GM18511 (cell line): ENCODE data around the gene SFMBT2.
"Not testable (repeated sequence)": the region's sequence is repeated elsewhere in the genome, so short reads cannot be mapped to it uniquely, and the experiment has no call there.

Experiments used
- ATAC-seq: cut with Tn5 transposase; IDR thresholded peaks from one replicate; pipeline ENCODE4 v1.9.1; 2021; ENCODE audit warnings: mild to moderate bottlenecking, moderate library complexity; ENCODE audit not compliant: unreplicated experiment

SFMBT2 gene

DNA sequence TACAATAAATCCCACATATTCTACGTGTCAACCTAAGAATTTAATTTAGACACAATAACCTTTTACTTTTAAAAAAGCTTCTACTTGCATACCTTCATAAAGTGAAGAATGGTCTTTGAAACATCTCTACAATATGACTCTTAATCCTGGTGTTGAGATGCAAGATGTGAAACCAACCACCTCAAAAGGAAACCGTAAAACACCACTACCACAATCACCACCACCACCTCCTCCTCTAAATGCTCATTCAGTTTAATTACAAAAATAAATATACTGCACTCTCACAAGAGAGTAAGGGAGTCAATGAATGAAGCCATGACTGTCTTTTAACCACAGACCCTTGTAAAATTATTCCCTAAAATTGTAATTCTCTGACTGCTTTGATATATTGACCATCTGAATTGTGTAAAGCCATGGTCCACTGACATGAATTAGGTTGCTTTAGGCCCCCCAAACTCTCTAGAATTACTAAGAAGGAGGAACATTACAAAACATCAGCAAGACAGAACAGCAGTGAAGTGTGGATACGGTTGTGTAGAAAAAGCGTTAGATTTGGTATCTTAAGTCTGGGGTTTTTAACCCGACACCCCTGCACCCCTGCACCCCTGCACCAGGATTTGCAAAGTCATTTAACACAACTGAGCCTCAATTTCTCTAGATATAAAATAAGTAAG lies 171.4 kb downstream of the SFMBT2 start:
- ATAC-seq = peak; percentile 78

DNA sequence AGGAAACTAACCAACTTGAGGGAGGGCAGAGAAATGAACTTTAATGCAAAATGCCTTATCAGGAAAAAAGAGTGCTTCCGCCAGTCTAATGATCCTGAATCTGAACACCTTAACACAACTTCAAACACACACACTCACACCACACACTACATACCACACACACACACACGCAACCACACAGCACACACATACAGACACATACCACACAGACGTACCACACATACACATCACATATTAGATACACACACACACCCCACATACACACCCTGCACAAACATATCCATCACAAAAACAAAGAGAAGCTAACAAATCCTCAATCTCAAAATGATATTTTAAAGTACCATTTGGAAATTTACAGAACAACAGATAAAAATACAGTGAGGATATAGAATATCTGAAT lies 175.5 kb downstream of the SFMBT2 start:
- no peak for ATAC-seq

DNA sequence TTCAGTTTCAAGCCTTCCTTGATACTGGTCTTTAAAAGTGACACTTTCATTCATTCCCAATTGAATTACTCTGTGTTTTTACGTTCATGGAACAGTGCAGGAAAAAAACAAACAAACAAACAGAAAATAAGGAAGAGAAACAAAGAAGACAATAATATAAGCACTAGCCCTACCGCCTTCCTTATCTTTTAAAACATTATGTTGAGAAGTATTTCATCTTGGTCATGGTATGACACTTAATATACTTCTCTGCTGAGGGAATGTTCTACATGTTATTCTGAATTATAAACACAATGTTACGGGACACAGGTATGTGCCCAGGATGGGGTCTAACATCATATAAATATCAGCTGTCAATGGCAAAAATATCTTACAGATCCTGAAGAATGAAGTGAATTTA lies 176.7 kb downstream of the SFMBT2 start:
- ATAC-seq = no peak

DNA sequence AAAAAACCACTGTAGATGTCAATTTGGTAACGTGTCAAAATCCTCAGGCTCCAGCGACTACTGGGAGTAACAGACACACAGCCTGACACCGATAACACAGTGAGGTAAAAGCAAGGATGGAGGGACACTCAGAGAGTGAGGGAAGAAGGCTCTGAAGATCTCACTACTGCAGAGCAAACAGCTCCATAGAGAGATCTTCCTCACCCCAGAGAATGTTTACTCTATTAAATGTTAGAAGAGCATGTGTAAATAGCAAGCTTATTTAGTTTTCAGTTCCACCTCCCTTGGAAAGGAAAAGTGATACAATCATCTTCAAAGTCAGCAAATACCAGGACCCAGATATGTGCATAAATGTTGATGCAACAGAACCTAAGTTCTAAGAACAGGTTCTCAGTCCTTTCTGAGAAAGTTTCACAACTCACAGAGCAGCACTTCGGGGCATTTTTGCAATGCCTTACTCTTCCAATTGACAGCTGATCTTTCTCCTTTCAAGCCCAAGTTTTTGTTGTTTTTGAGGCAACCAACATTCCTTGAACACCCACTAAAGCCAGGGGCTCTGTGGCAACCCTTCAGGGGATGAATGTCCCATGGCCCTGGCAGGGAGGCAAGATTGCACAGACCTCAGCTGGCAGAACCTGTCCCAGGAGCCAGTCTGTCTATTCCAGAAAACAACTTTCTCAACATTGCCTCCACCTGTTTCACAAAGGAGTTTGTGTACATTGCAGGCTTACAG lies 177.4 kb downstream of the SFMBT2 start:
- no peak for ATAC-seq

DNA sequence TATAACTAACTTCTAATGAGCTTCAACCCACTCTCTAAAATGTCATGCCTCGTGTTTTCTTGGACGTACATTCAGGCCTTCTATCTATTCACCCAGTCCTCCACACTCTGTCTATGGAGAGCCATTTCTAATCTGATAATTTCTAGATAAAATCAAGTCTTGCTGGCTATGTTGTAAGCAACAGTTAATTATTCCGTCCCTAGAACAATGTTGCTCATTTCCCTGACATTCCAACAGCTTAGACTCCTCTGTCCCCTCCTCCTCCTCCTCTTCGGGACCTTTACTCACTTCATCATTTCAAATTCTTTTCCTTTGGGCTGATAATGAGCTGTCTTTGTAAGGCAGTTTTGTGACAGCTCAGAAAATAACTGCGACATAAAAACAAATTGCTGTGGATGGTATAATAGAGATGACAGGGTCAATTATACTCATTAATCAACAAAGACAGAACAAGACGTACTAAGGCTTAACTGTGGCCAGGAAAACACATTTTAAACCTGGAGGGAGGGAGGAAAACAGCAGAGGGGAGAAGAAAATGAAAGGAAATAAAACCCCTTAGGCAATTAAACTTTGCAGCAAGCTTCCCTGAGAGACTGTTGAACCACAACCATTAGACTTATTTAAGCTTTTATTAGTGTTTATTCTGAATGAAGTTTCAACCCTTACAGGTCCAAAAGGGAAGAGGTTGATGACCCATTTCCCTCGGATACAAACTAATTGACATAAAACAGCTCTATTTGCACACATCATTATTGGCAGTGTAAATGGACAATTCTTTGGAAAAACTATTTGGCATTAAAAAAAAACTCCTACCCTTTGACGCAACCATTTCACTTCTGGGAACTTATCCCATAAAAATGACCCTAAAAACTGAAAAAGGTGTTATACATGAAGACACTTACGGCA lies 179.1 kb downstream of the SFMBT2 start:
- ATAC-seq = no peak

DNA sequence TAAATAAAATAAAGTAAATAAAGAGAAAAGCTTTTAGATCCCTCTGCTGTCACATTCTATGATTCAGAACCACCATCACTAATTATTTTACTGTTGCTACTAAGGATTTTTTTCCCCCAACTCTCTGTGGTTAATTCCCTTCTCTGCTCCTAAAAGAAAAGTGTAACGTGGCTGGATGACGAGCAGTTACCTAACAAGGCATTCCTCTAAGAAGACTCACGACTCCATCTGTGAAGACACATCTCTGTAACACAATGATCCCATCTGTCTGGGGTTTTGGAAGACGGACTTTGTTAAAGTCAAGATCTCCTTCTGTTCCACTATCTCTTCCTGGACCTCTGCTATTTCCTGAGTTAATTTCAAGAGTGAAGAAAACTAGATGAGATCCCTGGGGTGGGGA lies 179.9 kb downstream of the SFMBT2 start:
- no peak for ATAC-seq

DNA sequence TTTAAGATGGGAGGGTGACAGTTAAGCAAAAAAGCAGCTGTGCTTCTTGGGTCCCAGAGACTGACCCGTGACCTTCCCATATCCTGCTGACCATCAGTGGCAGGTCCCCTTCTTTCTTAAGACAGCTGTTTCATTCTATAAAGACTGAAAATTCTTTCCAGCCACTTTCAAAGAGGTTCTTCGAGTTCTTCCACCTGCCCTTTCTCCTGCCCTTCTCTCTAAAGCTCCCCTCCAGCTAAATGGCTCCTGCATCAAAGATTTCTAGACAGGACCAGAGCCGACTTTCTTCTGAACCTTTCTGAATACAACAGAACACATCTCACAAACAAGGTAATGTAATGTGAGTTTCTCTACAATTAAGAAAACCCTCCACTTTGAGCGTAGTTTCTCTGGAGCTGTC lies 180.8 kb downstream of the SFMBT2 start:
- ATAC-seq = no peak

DNA sequence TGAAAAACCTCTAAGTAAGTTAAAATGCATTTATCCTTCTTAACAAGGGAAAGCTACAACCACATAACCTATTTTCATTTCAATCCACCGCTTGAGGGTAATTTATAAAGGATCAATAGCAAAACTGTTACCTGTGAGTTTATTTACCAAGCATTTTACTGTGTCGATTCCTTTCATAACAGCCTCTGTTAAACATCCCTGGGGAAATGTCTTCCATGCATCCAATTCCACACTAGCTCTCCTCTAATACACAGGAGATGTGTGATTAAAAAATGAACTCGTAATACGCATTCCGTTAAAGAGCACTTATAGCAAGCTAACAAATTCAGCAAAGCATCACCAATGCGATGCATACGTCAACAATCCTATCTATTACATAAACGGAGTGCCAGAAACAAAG lies 185.7 kb downstream of the SFMBT2 start:
- ATAC-seq = no peak

DNA sequence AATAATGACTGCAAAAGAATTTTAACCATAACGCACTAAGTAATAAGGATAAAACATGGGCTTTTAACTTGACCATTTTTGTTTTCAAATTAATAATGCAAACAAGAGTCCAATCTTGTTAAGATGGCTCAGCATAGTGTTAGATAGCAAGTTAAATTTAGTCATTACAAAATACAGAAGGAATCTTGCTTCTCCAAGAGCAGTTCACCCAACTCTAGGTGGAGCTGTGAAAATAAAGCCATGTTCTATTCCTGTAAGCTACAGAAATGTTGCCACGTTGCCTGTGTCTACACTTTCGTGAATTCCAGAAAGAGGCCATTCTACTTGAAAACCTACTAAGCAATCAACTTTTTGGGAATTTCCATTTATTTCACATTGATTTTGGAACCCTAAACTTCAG lies 191.9 kb downstream of the SFMBT2 start:
- no peak for ATAC-seq

DNA sequence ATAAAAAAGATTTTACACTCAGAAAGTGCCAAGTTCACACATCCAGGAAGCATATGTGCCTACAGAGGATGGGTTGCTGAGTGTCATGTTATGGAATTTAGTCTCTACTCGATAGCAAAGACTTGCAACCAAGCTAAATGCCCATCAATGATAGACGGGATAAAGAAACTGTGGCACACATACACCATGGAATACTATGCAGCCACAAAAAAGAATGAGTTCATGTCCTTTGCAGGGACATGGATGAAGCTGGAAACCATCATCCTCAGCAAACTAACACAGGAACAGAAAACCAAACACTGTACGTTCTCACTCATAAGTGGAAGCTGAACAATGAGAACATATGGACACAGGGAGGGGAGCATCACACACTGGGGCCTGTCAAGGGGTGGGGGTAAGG lies 198.1 kb downstream of the SFMBT2 start:
- not testable (repeated sequence) for ATAC-seq

DNA sequence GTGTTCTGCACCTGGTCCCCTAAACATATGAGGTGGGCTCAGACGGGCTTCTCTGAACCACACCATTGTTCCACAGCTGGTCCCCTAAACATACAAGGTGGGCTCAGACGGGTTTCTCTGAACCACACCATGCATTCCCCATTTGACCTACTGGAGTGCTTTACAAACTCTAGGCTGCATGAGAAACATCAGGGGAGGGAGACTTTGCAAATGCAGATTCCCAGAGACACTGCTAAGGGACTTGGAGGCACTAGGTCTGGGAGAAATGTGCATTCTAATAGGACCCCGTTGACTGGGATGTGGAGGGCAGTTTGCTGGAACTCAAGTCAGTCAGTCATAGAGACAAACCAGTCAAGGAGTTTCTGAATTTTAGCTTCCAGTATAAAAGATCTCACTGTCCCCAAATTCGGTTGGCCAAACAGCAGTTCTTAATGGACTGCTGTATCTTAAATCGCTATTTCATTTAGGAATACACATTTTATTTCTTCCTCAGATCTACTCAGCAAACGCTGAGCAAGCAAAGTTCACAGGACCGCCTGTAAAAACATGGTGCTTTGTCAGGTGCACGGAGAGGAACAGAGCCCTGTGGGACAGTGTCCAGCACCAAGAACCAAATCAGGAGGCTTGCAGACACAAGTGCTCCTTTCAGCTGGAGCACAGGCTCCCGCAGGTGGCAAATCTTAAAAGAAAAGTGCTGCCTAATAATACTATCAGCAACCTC lies 198.8 kb downstream of the SFMBT2 start:
- ATAC-seq = no peak

DNA sequence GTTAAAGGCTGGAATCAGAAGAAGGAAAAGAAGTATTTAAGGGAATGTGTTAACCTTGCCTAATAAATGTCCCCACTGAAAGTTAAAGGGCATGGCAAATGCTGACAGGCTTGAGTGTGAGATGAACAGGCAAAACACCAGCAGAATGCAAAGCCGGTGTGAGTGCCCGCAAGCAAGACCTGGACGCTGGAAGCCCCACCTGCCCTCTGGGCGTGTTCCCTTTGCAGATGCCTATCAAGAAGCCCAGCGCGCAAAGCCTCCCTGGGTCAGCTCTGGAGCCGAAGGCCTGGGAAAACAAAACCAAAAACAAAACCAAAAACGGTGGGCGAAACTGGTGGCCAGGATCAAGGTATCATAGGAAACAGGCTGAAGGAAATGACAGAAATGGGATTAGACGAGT lies 200.3 kb downstream of the SFMBT2 start:
- no peak for ATAC-seq

DNA sequence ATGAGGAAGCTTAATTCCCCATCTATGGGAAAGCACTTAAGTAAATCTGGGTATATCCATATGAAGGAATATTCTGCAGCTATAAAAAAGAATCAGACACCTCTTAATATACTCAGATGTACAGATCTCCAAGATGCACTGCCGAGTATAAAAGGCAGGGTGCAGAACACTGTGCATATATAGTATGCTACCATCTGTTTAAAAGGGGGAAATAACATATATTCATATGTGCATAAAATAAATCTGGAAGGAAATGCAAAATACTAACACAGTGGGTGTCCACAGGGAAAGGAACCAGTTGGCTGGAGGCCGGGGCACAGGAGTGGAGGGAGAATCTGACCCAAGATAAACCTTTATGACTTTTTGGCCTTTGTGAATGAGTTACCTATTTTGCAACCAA lies 201.4 kb downstream of the SFMBT2 start:
- ATAC-seq = no peak

DNA sequence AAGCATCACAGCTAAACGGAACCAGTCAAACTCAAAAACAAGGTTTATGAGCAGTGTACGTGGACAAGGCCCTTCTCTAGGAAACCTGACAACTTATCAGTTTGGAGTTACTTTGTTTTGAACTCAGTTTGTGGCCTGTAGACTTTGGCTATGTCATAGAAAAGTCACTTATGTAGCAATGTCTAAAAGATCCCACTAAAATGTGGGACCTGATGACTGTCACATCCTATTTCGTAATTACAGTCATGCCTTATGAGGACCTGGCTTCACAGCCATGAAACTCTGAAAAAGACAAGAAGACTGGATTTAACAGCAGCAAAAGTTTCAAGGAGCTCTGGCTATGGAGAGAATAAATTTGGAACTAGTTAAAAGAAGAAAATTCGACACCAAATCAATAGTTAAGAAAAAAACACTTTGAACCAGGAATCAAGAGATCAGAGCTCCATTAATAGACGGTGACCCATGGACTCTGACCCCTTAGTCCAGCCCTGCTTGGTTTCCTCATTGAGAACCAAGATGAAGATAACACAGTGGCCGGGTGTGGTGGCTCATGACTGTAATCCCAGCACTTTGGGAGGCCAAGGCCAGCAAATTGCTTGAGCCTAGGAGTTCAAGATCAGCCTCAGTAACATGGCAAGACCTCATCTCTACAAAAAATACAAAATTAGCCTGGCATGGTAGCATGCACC lies 204.3 kb downstream of the SFMBT2 start:
- ATAC-seq = no peak

DNA sequence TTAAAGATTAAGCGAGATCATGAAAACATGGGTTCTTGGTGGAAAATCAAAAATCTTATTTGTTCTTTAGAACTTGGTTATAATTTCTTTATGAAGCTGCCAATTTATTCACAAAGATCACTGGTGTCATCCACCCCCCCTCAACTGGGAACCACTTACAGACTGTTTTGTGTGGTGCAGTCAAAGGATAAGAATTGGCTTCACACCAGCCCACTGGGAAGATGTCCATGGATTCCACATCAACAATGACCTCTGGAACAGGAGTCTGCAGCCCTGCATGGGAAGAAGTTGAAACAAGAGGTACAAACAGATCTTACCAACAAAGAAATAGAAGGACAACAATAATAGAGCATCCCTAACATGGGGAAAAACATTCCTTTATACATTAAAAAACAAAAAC lies 205.2 kb downstream of the SFMBT2 start:
- no peak for ATAC-seq

DNA sequence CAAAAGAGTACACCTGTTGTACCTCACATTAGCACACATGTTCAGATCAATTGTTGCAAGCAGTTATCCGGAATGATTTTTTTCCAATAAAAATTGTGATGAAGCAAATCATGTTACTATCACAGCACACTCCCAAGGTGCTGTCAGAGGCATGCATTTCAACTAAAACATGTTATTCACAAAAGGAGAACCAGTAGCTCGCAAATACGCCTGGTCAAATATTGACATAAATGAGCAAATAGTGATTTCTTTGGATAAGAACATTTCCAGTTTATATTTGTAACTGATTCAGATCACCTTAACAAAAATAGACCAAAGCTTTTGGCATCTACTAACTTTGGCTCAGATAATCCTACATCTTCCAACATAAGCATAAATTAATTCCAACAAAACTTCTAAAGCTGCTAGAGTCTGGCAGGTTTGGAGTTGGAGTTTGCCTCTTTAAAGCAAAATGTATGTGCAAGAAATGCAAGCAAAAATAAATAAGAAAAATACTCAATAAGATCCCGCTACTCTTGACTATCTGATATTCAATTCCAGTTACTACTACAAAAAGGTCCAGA lies 208.0 kb downstream of the SFMBT2 start:
- no peak for ATAC-seq

DNA sequence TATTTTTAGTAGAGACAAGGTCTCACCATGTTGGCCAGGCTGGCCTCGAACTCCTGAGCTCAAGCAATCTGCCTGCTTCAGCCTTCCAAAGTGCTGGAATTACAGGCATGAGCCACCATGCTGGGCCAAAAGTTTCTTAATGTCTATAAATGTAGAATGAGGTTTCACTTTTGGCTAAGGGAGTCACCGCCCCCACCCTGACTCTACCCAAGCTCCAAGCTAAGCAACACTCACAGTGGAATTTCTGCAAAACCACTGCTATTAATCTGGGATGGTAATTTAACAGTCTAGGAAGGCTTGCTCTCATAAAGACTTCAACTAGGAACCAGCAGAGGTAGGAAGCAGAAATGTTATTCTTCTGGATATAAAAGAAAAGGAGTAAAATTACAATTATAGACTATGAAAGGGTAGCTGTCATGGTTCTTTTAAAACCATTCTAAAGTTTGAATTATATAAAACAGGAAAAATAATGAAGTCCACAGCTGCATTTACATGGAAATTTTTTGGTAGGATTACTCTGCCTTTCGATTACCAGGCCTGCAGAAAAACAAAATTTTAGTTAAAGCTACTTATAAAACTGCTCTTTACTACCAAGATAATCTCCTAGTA lies 211.6 kb downstream of the SFMBT2 start:
- no peak for ATAC-seq

DNA sequence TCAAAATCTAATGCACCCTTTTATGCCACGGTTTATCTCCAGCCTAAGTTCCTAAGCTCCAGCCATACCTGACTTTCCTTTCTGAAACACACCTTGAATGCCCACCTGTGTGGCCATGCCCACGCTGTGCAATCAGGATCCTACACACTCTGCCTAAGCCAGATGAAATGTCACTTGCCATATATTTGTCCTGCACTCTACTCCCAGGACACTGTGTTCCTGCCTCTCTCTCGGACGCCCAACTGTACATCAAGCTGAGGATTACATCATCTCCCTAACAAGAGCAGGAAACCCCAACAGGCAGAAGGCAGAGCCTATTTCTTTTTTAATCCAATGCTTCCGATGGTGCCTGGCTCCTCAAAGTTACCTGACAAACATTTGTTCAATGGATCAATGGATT lies 214.6 kb downstream of the SFMBT2 start:
- ATAC-seq = no peak

DNA sequence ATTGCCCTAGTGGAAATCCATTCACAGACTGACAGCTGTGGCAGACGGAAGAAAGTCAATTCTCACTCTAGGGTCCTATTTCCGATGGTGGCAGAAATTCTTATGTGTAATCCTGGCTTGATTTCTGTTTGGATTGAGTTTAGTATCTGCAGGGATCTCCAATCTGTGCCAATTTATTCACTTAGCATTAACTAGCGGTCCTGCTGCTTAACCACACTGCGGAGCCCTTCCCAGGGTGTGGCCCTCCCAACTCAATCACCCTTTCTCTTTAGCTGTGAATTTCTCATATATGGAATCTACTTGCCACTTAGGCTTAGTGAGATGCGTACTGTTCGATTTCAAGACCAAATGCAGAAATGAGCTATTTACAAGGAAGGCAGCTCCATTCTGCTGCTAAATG lies 215.7 kb downstream of the SFMBT2 start:
- ATAC-seq = no peak

DNA sequence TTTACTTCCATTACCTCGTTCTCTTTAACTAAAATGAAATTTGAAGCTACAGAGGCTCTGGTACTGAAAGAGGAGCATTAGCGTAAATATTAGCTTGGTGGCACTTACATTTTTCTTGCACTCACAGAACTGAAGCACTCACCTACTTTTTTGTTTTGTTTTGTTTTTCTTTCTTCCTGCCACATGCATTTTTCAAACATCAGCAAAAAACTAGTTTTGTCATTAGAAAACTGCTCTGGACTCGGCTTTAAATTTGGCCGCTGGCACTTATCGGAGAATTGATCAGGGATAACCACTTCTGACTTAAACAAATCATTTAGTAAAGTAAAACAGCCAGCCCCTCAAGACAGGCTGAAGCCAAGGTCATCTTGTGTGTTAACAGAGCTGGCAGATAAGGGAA lies 216.3 kb downstream of the SFMBT2 start:
- no peak for ATAC-seq
